DOHH2 (cell line): ENCODE data around the gene DLGAP1.
"Not testable (repeated sequence)": the region's sequence is repeated elsewhere in the genome, so short reads cannot be mapped to it uniquely, and the experiment has no call there.

Source experiments
- H3F3A ChIP-seq: fragments of 200-600 bp; sonication (generic), shearing (Covaris generic); 2 replicates; pipeline ENCODE4 v1.6.0; 2016; ENCODE audit warnings: antibody characterized with exemption, mild to moderate bottlenecking; ENCODE audit not compliant: control insufficient read depth, insufficient read depth
- H3K27ac ChIP-seq: fragments of 200-600 bp; sonication (generic); 2 replicates; pipeline ENCODE4 v1.5.1; 2014; ENCODE audit warnings: low read depth, mild to moderate bottlenecking, low read length, moderate library complexity
- H3K27me3 ChIP-seq: fragments of 200-600 bp; sonication (generic); 2 replicates; pipeline ENCODE4 v1.6.1; 2014; ENCODE audit warnings: mild to moderate bottlenecking, low read length, mixed read lengths; ENCODE audit not compliant: control insufficient read depth
- H3K36me3 ChIP-seq: fragments of 200-600 bp; sonication (generic); 2 replicates; pipeline ENCODE4 v1.6.1; 2014; ENCODE audit warnings: mild to moderate bottlenecking, low read length, moderate library complexity, mixed read lengths; ENCODE audit not compliant: control insufficient read depth
- H3K4me1 ChIP-seq: fragments of 200-600 bp; sonication (generic); 2 replicates; pipeline ENCODE4 v1.6.1; 2014; ENCODE audit warnings: mild to moderate bottlenecking, low read length, mixed read lengths; ENCODE audit not compliant: control insufficient read depth
- H3K4me2 ChIP-seq: fragments of 200-600 bp; sonication (generic); 2 replicates; pipeline ENCODE4 v1.6.0; 2014; ENCODE audit warnings: mild to moderate bottlenecking, low read length, moderate library complexity
- H3K4me3 ChIP-seq: fragments of 200-600 bp; sonication (generic); 2 replicates; pipeline ENCODE4 v1.5.1; 2014; ENCODE audit warnings: mild to moderate bottlenecking, low read length, mixed read lengths
- H3K79me2 ChIP-seq: fragments of 200-600 bp; sonication (generic); 2 replicates; pipeline ENCODE4 v1.6.1; 2014; ENCODE audit warnings: mild to moderate bottlenecking, low read length, mixed read lengths; ENCODE audit not compliant: control insufficient read depth
- H3K9me2 ChIP-seq: fragments of 200-600 bp; sonication (generic); replicated peaks from 2 replicates; pipeline ENCODE4 v1.6.1; 2014; ENCODE audit warnings: mild to moderate bottlenecking, low read length, mixed read lengths; ENCODE audit not compliant: control insufficient read depth
- H3K9me3 ChIP-seq: fragments of 200-600 bp; sonication (generic); 2 replicates; pipeline ENCODE4 v1.6.1; 2014; ENCODE audit warnings: antibody characterized with exemption, low read length, mixed read lengths; ENCODE audit not compliant: control insufficient read depth, insufficient read depth
- H4K20me1 ChIP-seq: fragments of 200-600 bp; sonication (generic); 2 replicates; pipeline ENCODE4 v1.6.0; 2014; ENCODE audit warnings: low read depth, mild to moderate bottlenecking, antibody characterized with exemption, low read length, moderate library complexity; ENCODE audit not compliant: control insufficient read depth, insufficient read depth
- EZH2phosphoT487 ChIP-seq: fragments of 200-600 bp; sonication (generic); IDR thresholded peaks from 2 replicates; pipeline ENCODE4 v1.6.1; 2017; ENCODE audit warnings: borderline replicate concordance, mild to moderate bottlenecking, antibody characterized with exemption, low read length, moderate library complexity, mixed read lengths
- TF ChIP-seq, protein P1 (sequence below): fragments of 200-600 bp; sonication (generic); IDR thresholded peaks from one replicate; pipeline ENCODE4 v1.5.1; 2014; ENCODE audit warnings: antibody characterized with exemption, mild to moderate bottlenecking, low read depth, low read length; ENCODE audit not compliant: poor library complexity, severe bottlenecking

DLGAP1 gene

DNA sequence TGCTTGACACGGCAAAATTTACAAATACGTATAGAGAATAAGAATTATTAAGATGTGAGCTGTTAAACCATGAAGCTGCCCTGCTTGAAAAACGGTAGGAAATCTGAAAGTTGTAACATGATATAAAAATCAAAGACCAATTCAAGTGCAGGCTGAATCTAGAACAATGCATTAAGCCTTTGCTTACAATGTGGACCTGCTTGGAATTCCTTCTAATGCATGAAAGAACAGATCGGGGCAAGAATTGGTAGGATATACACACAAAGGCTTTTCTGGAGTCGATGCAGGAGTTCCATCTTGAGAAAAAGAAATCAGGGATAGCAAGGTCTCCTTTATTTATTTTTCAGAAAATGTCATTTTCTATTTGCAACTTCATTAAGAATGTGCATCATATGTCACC is 136.8 kb downstream of the DLGAP1 start:
- no peaks in the 10 kb centered on the region for H3K79me2 ChIP-seq
- no peaks in the 10 kb centered on the region for H3K27me3 ChIP-seq
- TF ChIP-seq EZH2phosphoT487 = no peak
- TF ChIP-seq, protein P1, sequence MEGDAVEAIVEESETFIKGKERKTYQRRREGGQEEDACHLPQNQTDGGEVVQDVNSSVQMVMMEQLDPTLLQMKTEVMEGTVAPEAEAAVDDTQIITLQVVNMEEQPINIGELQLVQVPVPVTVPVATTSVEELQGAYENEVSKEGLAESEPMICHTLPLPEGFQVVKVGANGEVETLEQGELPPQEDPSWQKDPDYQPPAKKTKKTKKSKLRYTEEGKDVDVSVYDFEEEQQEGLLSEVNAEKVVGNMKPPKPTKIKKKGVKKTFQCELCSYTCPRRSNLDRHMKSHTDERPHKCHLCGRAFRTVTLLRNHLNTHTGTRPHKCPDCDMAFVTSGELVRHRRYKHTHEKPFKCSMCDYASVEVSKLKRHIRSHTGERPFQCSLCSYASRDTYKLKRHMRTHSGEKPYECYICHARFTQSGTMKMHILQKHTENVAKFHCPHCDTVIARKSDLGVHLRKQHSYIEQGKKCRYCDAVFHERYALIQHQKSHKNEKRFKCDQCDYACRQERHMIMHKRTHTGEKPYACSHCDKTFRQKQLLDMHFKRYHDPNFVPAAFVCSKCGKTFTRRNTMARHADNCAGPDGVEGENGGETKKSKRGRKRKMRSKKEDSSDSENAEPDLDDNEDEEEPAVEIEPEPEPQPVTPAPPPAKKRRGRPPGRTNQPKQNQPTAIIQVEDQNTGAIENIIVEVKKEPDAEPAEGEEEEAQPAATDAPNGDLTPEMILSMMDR = no peak
- H3K4me1 ChIP-seq = no peaks in the 10 kb centered on the region
- H3K27ac ChIP-seq = no peak overlapping the region
- no peaks in the 10 kb centered on the region; the same call in 1 of the 2 replicates for H3K9me3 ChIP-seq
- H4K20me1 ChIP-seq = no peaks in the 10 kb centered on the region
- no peaks in the 10 kb centered on the region for H3K9me2 ChIP-seq
- H3F3A ChIP-seq = no peaks in the 10 kb centered on the region
- H3K4me2 ChIP-seq = no peak overlapping the region
- H3K4me3 ChIP-seq = no peak overlapping the region
- no peaks in the 10 kb centered on the region for H3K36me3 ChIP-seq

DNA sequence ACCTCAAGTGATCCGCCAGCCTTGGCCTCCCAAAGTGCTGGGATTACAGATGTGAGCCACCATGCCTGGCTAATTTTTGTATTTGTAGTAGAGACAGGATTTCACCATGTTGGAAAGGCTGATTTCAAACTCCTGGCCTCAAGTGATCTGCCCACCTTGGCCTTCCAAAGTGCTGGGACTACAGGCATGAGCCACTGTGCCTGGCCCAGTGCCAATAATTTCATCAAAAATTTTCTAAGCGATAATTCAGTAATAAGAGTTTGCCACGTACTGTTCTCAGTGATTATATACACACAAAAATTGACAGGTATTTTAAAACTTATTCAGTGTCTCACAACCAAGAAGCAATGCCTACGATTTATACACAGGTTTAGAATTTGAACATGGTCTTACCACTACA is 143.2 kb downstream of the DLGAP1 start:
- H4K20me1 ChIP-seq, H3K79me2 ChIP-seq, H3K9me2 ChIP-seq, H3K36me3 ChIP-seq, H3K4me2 ChIP-seq, H3K27ac ChIP-seq, H3K27me3 ChIP-seq, H3F3A ChIP-seq, H3K4me3 ChIP-seq, H3K4me1 ChIP-seq, H3K9me3 ChIP-seq: not testable (repeated sequence)

DNA sequence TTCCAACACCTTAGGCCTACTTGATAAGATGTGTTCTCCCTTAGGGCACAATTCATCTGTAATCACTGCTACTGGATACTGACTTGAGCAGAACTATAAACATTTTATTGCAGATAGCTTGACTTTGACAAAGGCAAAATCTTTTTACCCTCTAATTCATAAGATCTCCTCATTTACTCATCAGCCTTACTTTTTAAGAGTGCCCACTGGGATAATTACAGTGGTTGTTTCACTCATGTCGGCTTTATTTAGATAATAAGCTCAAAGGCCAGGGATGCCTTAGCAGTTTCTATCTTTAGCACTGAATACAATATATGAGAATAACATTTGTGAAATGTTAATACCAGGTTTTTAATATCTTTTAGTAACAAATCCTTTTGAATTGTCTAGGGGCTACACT is 144.0 kb downstream of the DLGAP1 start:
- H4K20me1 ChIP-seq = no peaks in the 10 kb centered on the region
- no peak for TF ChIP-seq EZH2phosphoT487
- TF ChIP-seq, protein P1 = no peak
- H3K4me3 ChIP-seq = no peak overlapping the region
- no peaks in the 10 kb centered on the region for H3K9me3 ChIP-seq
- H3K36me3 ChIP-seq = no peaks in the 10 kb centered on the region
- no peaks in the 10 kb centered on the region for H3K79me2 ChIP-seq
- H3K9me2 ChIP-seq = no peaks in the 10 kb centered on the region
- no peaks in the 10 kb centered on the region for H3K4me1 ChIP-seq
- H3K4me2 ChIP-seq = no peak overlapping the region
- no peak overlapping the region for H3K27ac ChIP-seq
- H3F3A ChIP-seq = no peaks in the 10 kb centered on the region
- H3K27me3 ChIP-seq = no peaks in the 10 kb centered on the region

DNA sequence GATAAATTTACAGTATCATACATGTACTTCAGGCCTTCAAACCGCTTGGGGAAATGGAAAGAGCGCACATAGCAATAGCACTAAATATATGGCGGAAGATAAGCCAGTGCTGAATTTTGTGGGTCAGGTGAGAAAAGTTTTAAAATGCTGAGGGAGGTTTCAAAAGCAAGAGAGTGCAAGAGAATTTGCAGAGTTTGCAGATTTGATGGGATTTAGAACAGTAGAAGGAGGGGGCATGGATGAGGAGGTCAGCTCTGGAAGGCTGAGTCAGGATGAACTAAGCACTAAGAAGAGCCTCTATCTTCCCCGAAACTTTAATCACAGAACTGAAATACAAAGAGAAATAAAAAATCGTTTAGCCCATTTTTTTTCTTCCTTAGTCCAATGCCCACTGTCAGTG is 145.9 kb downstream of the DLGAP1 start:
- no peaks in the 10 kb centered on the region for H4K20me1 ChIP-seq
- no peaks in the 10 kb centered on the region for H3K36me3 ChIP-seq
- H3K4me3 ChIP-seq = no peak overlapping the region
- no peaks in the 10 kb centered on the region for H3K9me2 ChIP-seq
- no peaks in the 10 kb centered on the region for H3K4me1 ChIP-seq
- no peak overlapping the region for H3K4me2 ChIP-seq
- H3K9me3 ChIP-seq = no peaks in the 10 kb centered on the region
- no peaks in the 10 kb centered on the region for H3F3A ChIP-seq
- no peaks in the 10 kb centered on the region for H3K27me3 ChIP-seq
- H3K79me2 ChIP-seq = no peaks in the 10 kb centered on the region
- no peak overlapping the region for H3K27ac ChIP-seq
- TF ChIP-seq EZH2phosphoT487 = no peak
- TF ChIP-seq, protein P1 = no peak
